Neural progenitor cell (in vitro differentiated cells): ENCODE data around the gene GABBR2. TPM values are rescaled to one million over a fixed set of nuclear protein-coding genes. Genes with fewer than 3 reads are reported as not detected.

Source experiments
- DNase-seq: peaks from one replicate; pipeline ENCODE4 v3.0.0-alpha.2; 2016; ENCODE audit warnings: low spot score
- H2AFZ ChIP-seq: fragments of 200-600 bp; sonication (generic); replicated peaks from 2 replicates; pipeline ENCODE4 v1.6.1; 2016; ENCODE audit warnings: antibody characterized with exemption
- H3F3A ChIP-seq: fragments of 200-600 bp; sonication (generic); 2 replicates; pipeline ENCODE4 v1.6.1; 2016; ENCODE audit warnings: antibody characterized with exemption, low read depth
- H3K27ac ChIP-seq: fragments of 200-600 bp; sonication (generic); 2 replicates; pipeline ENCODE4 v1.5.1; 2016; ENCODE audit warnings: mild to moderate bottlenecking
- H3K27me3 ChIP-seq: fragments of 200-600 bp; sonication (generic); 2 replicates; pipeline ENCODE4 v1.6.1; 2016; ENCODE audit warnings: mild to moderate bottlenecking, moderate library complexity
- H3K36me3 ChIP-seq: fragments of 200-600 bp; sonication (generic); 2 replicates; pipeline ENCODE4 v1.5.1; 2016
- H3K4me1 ChIP-seq: fragments of 200-600 bp; sonication (generic); 2 replicates; pipeline ENCODE4 v1.6.1; 2016; ENCODE audit warnings: mixed run types
- H3K4me2 ChIP-seq: fragments of 200-600 bp; sonication (generic); 2 replicates; pipeline ENCODE4 v1.6.1; 2016
- H3K4me3 ChIP-seq: fragments of 200-600 bp; sonication (generic); 2 replicates; pipeline ENCODE4 v1.5.1; 2016
- H3K79me2 ChIP-seq: fragments of 200-600 bp; sonication (generic); 2 replicates; pipeline ENCODE4 v1.6.1; 2016; ENCODE audit warnings: low read depth
- H3K9ac ChIP-seq: fragments of 200-600 bp; sonication (generic); 2 replicates; pipeline ENCODE4 v1.6.1; 2016
- H3K9me3 ChIP-seq: fragments of 200-600 bp; sonication (generic); 2 replicates; pipeline ENCODE4 v1.5.1; 2016; ENCODE audit warnings: low read depth
- H4K20me1 ChIP-seq: fragments of 200-600 bp; sonication (generic); 2 replicates; pipeline ENCODE4 v1.6.1; 2016; ENCODE audit warnings: low read depth
- H3K27ac Mint-ChIP-seq: 3 replicates; pipeline ENCODE4 v1.8.0; 2021; ENCODE audit warnings: mixed read lengths
- H3K27me3 Mint-ChIP-seq: 2 replicates; pipeline ENCODE4 v1.8.0; 2022; ENCODE audit warnings: low read depth, mild to moderate bottlenecking, inconsistent platforms, moderate library complexity, mixed read lengths; ENCODE audit not compliant: insufficient read depth
- H3K36me3 Mint-ChIP-seq: 3 replicates; pipeline ENCODE4 v1.8.0; 2021; ENCODE audit warnings: mixed read lengths
- H3K4me1 Mint-ChIP-seq: 3 replicates; pipeline ENCODE4 v1.8.0; 2021; ENCODE audit warnings: mixed read lengths
- H3K4me3 Mint-ChIP-seq: 3 replicates; pipeline ENCODE4 v1.8.0; 2021; ENCODE audit warnings: mild to moderate bottlenecking, moderate library complexity, mixed read lengths
- H3K9me3 Mint-ChIP-seq: 3 replicates; pipeline ENCODE4 v1.8.0; 2020; ENCODE audit warnings: mixed read lengths
- EZH2 ChIP-seq: fragments of 200-600 bp; sonication (generic); IDR thresholded peaks from 2 replicates; pipeline ENCODE4 v1.6.1; 2017; ENCODE audit warnings: antibody characterized with exemption, mild to moderate bottlenecking, moderate library complexity
- EZH2phosphoT487 ChIP-seq: fragments of 200-600 bp; sonication (generic); IDR thresholded peaks from 2 replicates; pipeline ENCODE4 v1.6.1; 2017; ENCODE audit warnings: antibody characterized with exemption
- total RNA-seq: library from RNA; depleted of rRNA; stranded (reverse); fragments of >200 nt; gene quantifications from 2 replicates; pipeline ENCODE4 v1.2.3, GENCODE V29; 2015; ENCODE audit warnings: low replicate concordance
- TF ChIP-seq, protein P1 (sequence below): fragments of 200-600 bp; sonication (generic); IDR thresholded peaks from 2 replicates; pipeline ENCODE4 v1.5.1; 2017; ENCODE audit warnings: antibody characterized with exemption, mild to moderate bottlenecking

GABBR2 gene
- total RNA-seq, 1 donor from 2014 or later = not detected

DNA sequence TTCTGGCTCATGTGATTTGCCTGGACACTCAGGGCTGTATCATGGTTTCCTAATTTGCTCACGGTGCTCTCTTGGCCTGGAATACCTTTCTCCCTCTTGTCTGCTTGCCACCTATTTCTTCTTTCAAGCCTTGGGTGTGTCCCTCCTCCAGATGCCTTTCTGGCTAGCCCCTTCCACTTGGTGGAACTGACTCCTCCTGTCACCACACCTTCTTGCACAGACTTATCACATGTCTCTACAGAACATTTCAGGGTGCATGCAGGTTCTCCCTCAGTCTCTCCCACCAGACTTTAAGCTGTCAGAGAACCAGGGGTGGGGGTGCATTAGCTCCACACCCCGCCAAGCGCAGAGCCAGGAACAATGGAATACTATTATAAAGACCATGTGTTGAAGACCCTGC, 455.2 kb downstream of the GABBR2 start:
- no peaks in the 10 kb centered on the region for H3K36me3 Mint-ChIP-seq
- Histone ChIP-seq H3K4me2 (no peak overlapping the region), H3K27me3 (peaks cover 21% of the 10 kb centered on the region), H3K9me3 (no peaks in the 10 kb centered on the region), H3K4me3 (no peak overlapping the region), H3K4me1 (peaks cover 9% of the 10 kb centered on the region), H4K20me1 (no peaks in the 10 kb centered on the region), H3K79me2 (no peaks in the 10 kb centered on the region), H3K27ac (no peak overlapping the region), H2AFZ (no peak overlapping the region), H3F3A (peaks cover 16% of the 10 kb centered on the region), H3K9ac (no peak overlapping the region), H3K36me3 (no peaks in the 10 kb centered on the region)
- no peak for DNase-seq
- peaks cover 16% of the 10 kb centered on the region for H3K27me3 Mint-ChIP-seq
- TF ChIP-seq, protein P1, sequence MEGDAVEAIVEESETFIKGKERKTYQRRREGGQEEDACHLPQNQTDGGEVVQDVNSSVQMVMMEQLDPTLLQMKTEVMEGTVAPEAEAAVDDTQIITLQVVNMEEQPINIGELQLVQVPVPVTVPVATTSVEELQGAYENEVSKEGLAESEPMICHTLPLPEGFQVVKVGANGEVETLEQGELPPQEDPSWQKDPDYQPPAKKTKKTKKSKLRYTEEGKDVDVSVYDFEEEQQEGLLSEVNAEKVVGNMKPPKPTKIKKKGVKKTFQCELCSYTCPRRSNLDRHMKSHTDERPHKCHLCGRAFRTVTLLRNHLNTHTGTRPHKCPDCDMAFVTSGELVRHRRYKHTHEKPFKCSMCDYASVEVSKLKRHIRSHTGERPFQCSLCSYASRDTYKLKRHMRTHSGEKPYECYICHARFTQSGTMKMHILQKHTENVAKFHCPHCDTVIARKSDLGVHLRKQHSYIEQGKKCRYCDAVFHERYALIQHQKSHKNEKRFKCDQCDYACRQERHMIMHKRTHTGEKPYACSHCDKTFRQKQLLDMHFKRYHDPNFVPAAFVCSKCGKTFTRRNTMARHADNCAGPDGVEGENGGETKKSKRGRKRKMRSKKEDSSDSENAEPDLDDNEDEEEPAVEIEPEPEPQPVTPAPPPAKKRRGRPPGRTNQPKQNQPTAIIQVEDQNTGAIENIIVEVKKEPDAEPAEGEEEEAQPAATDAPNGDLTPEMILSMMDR = no peak
- TF ChIP-seq EZH2phosphoT487 = no peak
- no peak for TF ChIP-seq EZH2
- no peak overlapping the region for H3K27ac Mint-ChIP-seq
- peaks cover 17% of the 10 kb centered on the region for H3K4me1 Mint-ChIP-seq
- H3K4me3 Mint-ChIP-seq = peak overlapping the region; percentile 9
- no peaks in the 10 kb centered on the region for H3K9me3 Mint-ChIP-seq

DNA sequence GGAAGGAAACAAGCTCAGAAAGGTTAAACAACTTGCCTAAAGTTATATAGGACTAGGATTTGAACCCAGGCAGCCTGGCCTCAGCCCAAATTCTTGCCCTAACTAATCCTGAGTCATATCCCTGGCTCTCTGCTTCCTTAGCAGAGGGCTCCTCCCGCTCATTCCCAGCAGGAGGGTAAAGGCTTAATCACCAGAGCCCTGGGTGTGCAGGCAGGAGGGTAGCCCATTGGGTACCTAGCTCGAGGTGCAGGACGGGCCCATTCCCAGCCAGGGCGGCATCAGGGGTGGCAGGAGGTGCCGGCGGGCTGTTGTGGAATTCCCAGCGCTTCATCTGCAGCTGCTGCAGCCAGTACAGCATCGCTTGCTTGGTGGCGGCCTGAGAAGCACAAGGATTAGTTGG, 457.2 kb downstream of the GABBR2 start:
- H3K4me3 Mint-ChIP-seq = no peak overlapping the region
- TF ChIP-seq, protein P1 = no peak
- TF ChIP-seq EZH2 = no peak
- no peak for TF ChIP-seq EZH2phosphoT487
- peaks cover 21% of the 10 kb centered on the region for H3K4me1 Mint-ChIP-seq
- Histone ChIP-seq H3F3A (peaks cover 9% of the 10 kb centered on the region), H3K9me3 (no peaks in the 10 kb centered on the region), H3K9ac (no peak overlapping the region), H2AFZ (no peak overlapping the region), H4K20me1 (no peaks in the 10 kb centered on the region), H3K4me2 (no peak overlapping the region), H3K79me2 (no peaks in the 10 kb centered on the region), H3K36me3 (no peaks in the 10 kb centered on the region), H3K4me1 (peaks cover 2% of the 10 kb centered on the region), H3K4me3 (no peak overlapping the region), H3K27me3 (peaks cover 21% of the 10 kb centered on the region), H3K27ac (no peak overlapping the region)
- H3K36me3 Mint-ChIP-seq = no peaks in the 10 kb centered on the region
- no peak overlapping the region for H3K27ac Mint-ChIP-seq
- DNase-seq = no peak
- H3K9me3 Mint-ChIP-seq = no peaks in the 10 kb centered on the region
- peaks cover 16% of the 10 kb centered on the region for H3K27me3 Mint-ChIP-seq

DNA sequence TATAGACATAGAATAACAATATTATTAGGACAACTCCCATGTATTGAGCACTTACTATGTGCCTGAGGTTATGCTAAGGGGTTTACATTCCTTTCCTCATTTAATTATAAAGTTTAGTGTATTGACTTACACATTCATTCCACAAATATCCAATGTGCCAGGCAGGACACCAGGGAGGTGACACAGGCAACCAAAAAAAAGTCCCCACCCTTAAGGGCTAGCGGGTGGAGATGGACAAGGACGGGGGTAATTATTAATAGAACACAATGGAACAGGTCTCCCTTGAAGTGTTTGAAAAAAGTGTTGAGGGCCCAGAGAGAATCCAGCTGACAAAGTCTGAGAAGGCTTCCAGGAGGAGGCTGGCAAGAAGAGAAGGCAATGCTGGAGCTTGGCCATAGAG, 459.0 kb downstream of the GABBR2 start:
- no peak for DNase-seq
- Mint-ChIP-seq H3K27me3 (peaks cover 11% of the 10 kb centered on the region), H3K4me1 (peaks cover 22% of the 10 kb centered on the region), H3K27ac (no peak overlapping the region), H3K4me3 (no peak overlapping the region), H3K36me3 (no peaks in the 10 kb centered on the region), H3K9me3 (no peaks in the 10 kb centered on the region)
- no peak for TF ChIP-seq EZH2
- no peak for TF ChIP-seq EZH2phosphoT487
- TF ChIP-seq, protein P1 = no peak
- Histone ChIP-seq H3K27me3 (peaks cover 16% of the 10 kb centered on the region), H3K27ac (no peak overlapping the region), H2AFZ (no peak overlapping the region), H4K20me1 (no peaks in the 10 kb centered on the region), H3K9ac (no peak overlapping the region), H3K4me1 (peaks cover under 1% of the 10 kb centered on the region), H3K79me2 (no peaks in the 10 kb centered on the region), H3F3A (peaks cover under 1% of the 10 kb centered on the region), H3K36me3 (no peaks in the 10 kb centered on the region), H3K4me2 (no peak overlapping the region), H3K9me3 (no peaks in the 10 kb centered on the region), H3K4me3 (no peak overlapping the region)
